Measurements from ENCODE around the gene REEP1.
A peak's percentile ranks its signal among the peaks of the same experiment; 100 is the strongest.

The REEP1 gene

GRCh38 chr2:86372641-86373502, 35.4 kb upstream of the REEP1 start:
- peak; percentile 67 for TF ChIP-seq CTCF (IDR thresholded peaks at IDR 0.05; ENCODE audit: low read depth, low read length)
- no peak overlapping the region for H3K4me3 ChIP-seq (ENCODE audit: low read depth, low read length)
- in situ Hi-C loops (cut with HindIII; ENCODE audit: low sequenced_read_pairs) = no loop called here
- peak; percentile 25 for DNase-seq (ENCODE audit: low read depth, low spot score)

- TF ChIP-seq CTCF (IDR thresholded peaks at IDR 0.05; ENCODE audit: low read depth, low read length) = no peak
- in situ Hi-C loops (cut with HindIII; ENCODE audit: low sequenced_read_pairs) = no loop called here
- H3K4me3 ChIP-seq (ENCODE audit: low read depth, low read length) = no peak overlapping the region
- DNase-seq (ENCODE audit: low read depth, low spot score) = no peak
Measured at GRCh38 chr2:86372133-86372532, 34.7 kb upstream of the REEP1 start.

GRCh38 chr2:86371527-86371926, 34.1 kb upstream of the REEP1 start:
- DNase-seq (ENCODE audit: low read depth, low spot score) = no peak
- TF ChIP-seq CTCF (IDR thresholded peaks at IDR 0.05; ENCODE audit: low read depth, low read length) = no peak

GRCh38 chr2:86370579-86370978, 33.2 kb upstream of the REEP1 start:
- in situ Hi-C loops (cut with HindIII; ENCODE audit: low sequenced_read_pairs) = no loop called here
- no peak for DNase-seq (ENCODE audit: low read depth, low spot score)
- TF ChIP-seq CTCF (IDR thresholded peaks at IDR 0.05; ENCODE audit: low read depth, low read length) = no peak
- H3K4me3 ChIP-seq (ENCODE audit: low read depth, low read length) = no peak overlapping the region

More at GRCh38 chr2:86371527-86371926, 34.1 kb upstream of the REEP1 start:
- H3K4me3 ChIP-seq (ENCODE audit: low read depth, low read length) = no peak overlapping the region
- in situ Hi-C loops (cut with HindIII; ENCODE audit: low sequenced_read_pairs) = no loop called here

- peak; percentile 70 for TF ChIP-seq CTCF (IDR thresholded peaks at IDR 0.05; ENCODE audit: low read depth, low read length)
- DNase-seq (ENCODE audit: low read depth, low spot score) = peak; percentile 24
- H3K4me3 ChIP-seq (ENCODE audit: low read depth, low read length) = no peak overlapping the region
- in situ Hi-C loops (cut with HindIII; ENCODE audit: low sequenced_read_pairs) = no loop called here
Measured at GRCh38 chr2:86368161-86368824, 30.9 kb upstream of the REEP1 start.

- no peak for DNase-seq (ENCODE audit: low read depth, low spot score)
- in situ Hi-C loops (cut with HindIII; ENCODE audit: low sequenced_read_pairs) = no loop called here
- TF ChIP-seq CTCF (IDR thresholded peaks at IDR 0.05; ENCODE audit: low read depth, low read length) = no peak
- no peak overlapping the region for H3K4me3 ChIP-seq (ENCODE audit: low read depth, low read length)
Measured at GRCh38 chr2:86367499-86367777, 30.0 kb upstream of the REEP1 start.
